HT-29 (cell line): ENCODE measurements around the gene VIP. TPM values are rescaled to one million over a fixed set of nuclear protein-coding genes. Genes with fewer than 3 reads are reported as not detected.

ENCODE experiments used
- DNase-seq: peaks from one replicate; pipeline ENCODE4 v3.0.0-alpha.2; 2015; ENCODE audit warnings: low spot score
- total RNA-seq: library from RNA; depleted of rRNA; stranded (reverse); fragments of >200 nt; shearing (Covaris generic); gene quantifications from 2 replicates; pipeline ENCODE4 v1.2.3, GENCODE V29; 2014; rRNA removed

The VIP gene
- total RNA-seq, 1 experiment from 2014 or later, result not detected

- DNase-seq, result no peak
These were observed 26.2 kb downstream of the VIP start for GRCh38 chr6:152776833-152777232.

DNA sequence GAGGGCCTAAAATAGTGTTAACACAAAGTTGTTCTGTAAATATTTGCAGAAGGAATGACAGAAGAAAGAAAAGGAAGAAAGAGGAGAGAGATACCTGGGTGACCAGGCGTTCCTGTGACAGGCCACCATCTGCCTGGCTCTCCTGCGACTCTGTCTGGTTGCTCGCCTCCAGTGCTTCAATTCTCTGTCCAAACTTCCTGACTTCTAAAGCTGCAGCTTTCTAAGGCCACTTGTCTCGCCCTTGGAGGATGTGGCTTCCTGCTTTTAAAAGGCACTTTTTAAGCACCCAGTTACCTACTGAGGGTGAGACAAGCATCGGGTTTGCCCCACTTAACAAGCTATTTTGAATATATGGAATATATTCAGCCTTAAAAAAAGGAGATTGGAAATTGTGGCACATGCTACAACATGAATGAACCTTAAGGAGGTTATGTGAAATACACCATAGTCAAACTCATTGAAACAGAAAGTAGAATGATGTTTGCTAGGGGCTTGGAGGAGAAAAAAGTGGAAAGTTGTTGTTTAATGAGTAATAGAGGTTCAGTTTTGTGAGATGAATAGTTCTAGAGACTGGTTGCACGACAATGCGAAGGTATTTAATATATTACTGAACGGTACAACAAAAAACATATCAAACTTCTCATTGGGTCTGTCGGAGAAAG is 32.8 kb downstream of the VIP start:
- DNase-seq, result no peak

GRCh38 chr6:152794696-152795095 is 44.1 kb downstream of the VIP start:
- DNase-seq, result no peak

DNA sequence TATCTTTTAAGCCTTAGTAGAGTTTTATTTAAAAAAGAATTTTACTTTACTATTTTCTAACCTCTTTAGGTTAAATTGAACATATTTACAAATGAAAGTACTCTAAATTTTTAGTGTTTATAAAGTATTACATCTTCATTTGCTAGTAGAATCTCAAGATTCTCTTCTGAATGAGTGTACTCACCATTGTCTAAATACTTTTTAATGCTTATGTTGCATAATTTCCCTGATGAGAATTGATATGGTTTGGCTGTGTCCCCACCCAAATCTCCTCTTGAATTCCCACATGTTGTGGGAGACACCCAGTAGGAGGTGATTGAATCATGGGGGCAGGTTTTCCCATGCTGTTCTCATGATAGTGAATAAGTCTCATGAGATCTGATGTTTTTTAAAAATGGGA is 53.6 kb downstream of the VIP start:
- no peak for DNase-seq

Other genes with a start within 250 kb of the VIP start
- gene SYNE1, start 113.4 kb upstream of the VIP start, total RNA-seq, result 2.7 and 3.9 TPM in 2 replicates
- not detected in 2 replicates for gene MYCT1, start 52.9 kb upstream of the VIP start, total RNA-seq
- gene FBXO5, start 232.2 kb downstream of the VIP start, total RNA-seq, result 8.5 TPM in 2 replicates